PC-9 (cell line): Measurements from ENCODE around the gene PSTPIP1. TPM values are rescaled to one million over a fixed set of nuclear protein-coding genes. Genes with fewer than 3 reads are reported as not detected.

Source experiments
- BruUV-seq: library from RNA; stranded (reverse); fragments of 400-500 nt; replicated peaks from 2 replicates; lab custom pipeline; 2021; lab: Mats Ljungman, UMichigan
- CTCF ChIA-PET: fragments of 300-600 bp; sonication (Branson Sonifier 250); formaldehyde crosslinking; loops from one replicate; lab custom pipeline; 2022; ENCODE audit warnings: antibody characterized with exemption; lab: Charles Lee
- POLR2A ChIA-PET: fragments of 300-600 bp; sonication (Branson Sonifier 250); formaldehyde crosslinking; loops from one replicate; lab custom pipeline; 2022; ENCODE audit warnings: antibody characterized with exemption; ENCODE audit not compliant: unreplicated experiment; lab: Charles Lee
- DNase-seq, 2 experiments: peaks; one replicate each; pipeline versions ENCODE4 v3.0.0 to v3.0.0-alpha.2; 2015 to 2022; ENCODE audit warnings: mixed read lengths in 1 of 2
- H2AFZ ChIP-seq: fragments of 200-600 bp; sonication (generic); 2 replicates; pipeline ENCODE4 v1.8.1; 2017; ENCODE audit warnings: antibody characterized with exemption
- H3F3A ChIP-seq: fragments of 200-600 bp; sonication (generic); 2 replicates; pipeline ENCODE4 v1.8.1; 2017; ENCODE audit warnings: antibody characterized with exemption, mild to moderate bottlenecking, low read depth; ENCODE audit not compliant: insufficient read depth
- H3K27ac ChIP-seq: fragments of 200-600 bp; sonication (generic); 2 replicates; pipeline ENCODE4 v1.6.1; 2016; ENCODE audit warnings: mixed run types
- H3K27me3 ChIP-seq: fragments of 200-600 bp; sonication (generic); 2 replicates; pipeline ENCODE4 v1.6.1; 2016; ENCODE audit warnings: low read depth, mixed run types; ENCODE audit not compliant: insufficient read depth
- H3K36me3 ChIP-seq: fragments of 200-600 bp; sonication (generic); 2 replicates; pipeline ENCODE4 v1.6.1; 2016; ENCODE audit warnings: low read depth, mixed run types
- H3K4me1 ChIP-seq: fragments of 200-600 bp; sonication (generic); replicated peaks from 2 replicates; pipeline ENCODE4 v1.6.1; 2016; ENCODE audit warnings: mixed run types; ENCODE audit not compliant: insufficient read depth
- H3K4me2 ChIP-seq: fragments of 200-600 bp; sonication (generic); 2 replicates; pipeline ENCODE4 v1.6.1; 2017; ENCODE audit warnings: mixed run types
- H3K4me3 ChIP-seq: fragments of 200-600 bp; sonication (generic); 2 replicates; pipeline ENCODE4 v1.6.1; 2016; ENCODE audit warnings: mixed run types
- H3K79me2 ChIP-seq: fragments of 200-600 bp; sonication (generic); 2 replicates; pipeline ENCODE4 v1.6.1; 2017; ENCODE audit warnings: low read depth, mixed run types
- H3K9me2 ChIP-seq: fragments of 200-600 bp; sonication (generic); 2 replicates; pipeline ENCODE4 v1.8.1; 2017; ENCODE audit warnings: mild to moderate bottlenecking; ENCODE audit not compliant: insufficient read depth
- H3K9me3 ChIP-seq: fragments of 200-600 bp; sonication (generic); 2 replicates; pipeline ENCODE4 v1.8.1; 2016; ENCODE audit warnings: low read depth; ENCODE audit not compliant: insufficient read depth
- H4K20me1 ChIP-seq: fragments of 200-600 bp; sonication (generic); 2 replicates; pipeline ENCODE4 v1.8.1; 2017; ENCODE audit not compliant: insufficient read depth
- EZH2 ChIP-seq: fragments of 200-600 bp; sonication (generic); IDR thresholded peaks from 2 replicates; pipeline ENCODE4 v1.8.0; 2017; ENCODE audit warnings: antibody characterized with exemption, low read depth
- intact Hi-C: fragments of 100-400 bp; cut with micrococcal nuclease; formaldehyde crosslinking; loops from one replicate; pipeline ENCODE4 v1.10.0; 2022; ENCODE audit not compliant: unreplicated experiment
- total RNA-seq: library from RNA; stranded (reverse); gene quantifications from 2 replicates; pipeline ENCODE4 v1.2.3, GENCODE V29; 2021
- TF ChIP-seq, protein P1 (sequence below): fragments of 200-600 bp; sonication (generic); conservative IDR thresholded peaks from 2 replicates; pipeline ENCODE4 v1.6.1; 2017; ENCODE audit warnings: mixed run types, antibody characterized with exemption, mild to moderate bottlenecking, moderate library complexity

PSTPIP1 gene
- total RNA-seq, 1 experiment from 2014 or later, result not detected

DNA sequence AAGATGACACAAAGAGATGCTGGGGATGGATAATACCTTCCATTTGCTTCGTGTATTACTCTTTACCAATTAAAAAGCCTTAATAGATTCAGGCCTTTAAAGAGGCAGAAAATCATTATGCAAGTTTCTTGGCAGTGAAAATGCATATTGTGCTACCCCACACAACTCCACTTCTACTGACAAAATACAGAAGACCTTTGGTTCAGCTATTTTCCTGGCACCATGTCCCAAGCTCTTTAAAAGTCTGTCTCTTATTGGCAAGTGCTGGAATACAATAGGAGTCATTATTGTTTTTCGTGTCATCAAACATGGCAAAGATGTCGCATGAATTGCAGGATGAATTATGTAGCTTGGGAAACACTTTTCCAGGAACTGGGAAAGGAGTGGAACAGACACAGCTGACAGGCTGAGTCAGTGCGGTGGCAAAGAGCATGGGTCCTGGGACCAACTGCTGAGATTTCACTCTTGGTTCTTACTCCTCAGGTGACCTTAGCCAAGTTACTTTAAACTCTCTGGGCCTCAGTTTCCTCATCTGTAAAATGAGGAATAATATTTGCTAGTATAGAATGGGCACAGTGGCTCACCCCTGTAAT, 81.5 kb downstream of the PSTPIP1 start:
- Histone ChIP-seq H3F3A (no peaks in the 10 kb centered on the region), H3K9me3 (no peaks in the 10 kb centered on the region), H3K4me3 (no peak overlapping the region), H3K4me2 (no peak overlapping the region), H2AFZ (no peak overlapping the region), H3K27ac (no peak overlapping the region), H3K27me3 (0 out of 2 replicates have a peak, but pooled peaks cover 4% of the 10 kb centered on the region), H3K36me3 (no peaks in the 10 kb centered on the region), H3K9me2 (no peaks in the 10 kb centered on the region), H4K20me1 (no peaks in the 10 kb centered on the region), H3K79me2 (no peaks in the 10 kb centered on the region), H3K4me1 (no peaks in the 10 kb centered on the region)
- ChIA-PET CTCF (no interaction called here), POLR2A (interaction anchor here (0.6 to 0.7 kb wide), 2 partner anchors 169 to 416 kb away, joined by 3 to 4 read pairs; no protein-coding TSS in a partner anchor)
- no peak for DNase-seq
- no TSS peak for BruUV-seq
- no peak for TF ChIP-seq EZH2
- TF ChIP-seq, protein P1, sequence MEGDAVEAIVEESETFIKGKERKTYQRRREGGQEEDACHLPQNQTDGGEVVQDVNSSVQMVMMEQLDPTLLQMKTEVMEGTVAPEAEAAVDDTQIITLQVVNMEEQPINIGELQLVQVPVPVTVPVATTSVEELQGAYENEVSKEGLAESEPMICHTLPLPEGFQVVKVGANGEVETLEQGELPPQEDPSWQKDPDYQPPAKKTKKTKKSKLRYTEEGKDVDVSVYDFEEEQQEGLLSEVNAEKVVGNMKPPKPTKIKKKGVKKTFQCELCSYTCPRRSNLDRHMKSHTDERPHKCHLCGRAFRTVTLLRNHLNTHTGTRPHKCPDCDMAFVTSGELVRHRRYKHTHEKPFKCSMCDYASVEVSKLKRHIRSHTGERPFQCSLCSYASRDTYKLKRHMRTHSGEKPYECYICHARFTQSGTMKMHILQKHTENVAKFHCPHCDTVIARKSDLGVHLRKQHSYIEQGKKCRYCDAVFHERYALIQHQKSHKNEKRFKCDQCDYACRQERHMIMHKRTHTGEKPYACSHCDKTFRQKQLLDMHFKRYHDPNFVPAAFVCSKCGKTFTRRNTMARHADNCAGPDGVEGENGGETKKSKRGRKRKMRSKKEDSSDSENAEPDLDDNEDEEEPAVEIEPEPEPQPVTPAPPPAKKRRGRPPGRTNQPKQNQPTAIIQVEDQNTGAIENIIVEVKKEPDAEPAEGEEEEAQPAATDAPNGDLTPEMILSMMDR, result no peak
- intact Hi-C loops, result no loop called here

DNA sequence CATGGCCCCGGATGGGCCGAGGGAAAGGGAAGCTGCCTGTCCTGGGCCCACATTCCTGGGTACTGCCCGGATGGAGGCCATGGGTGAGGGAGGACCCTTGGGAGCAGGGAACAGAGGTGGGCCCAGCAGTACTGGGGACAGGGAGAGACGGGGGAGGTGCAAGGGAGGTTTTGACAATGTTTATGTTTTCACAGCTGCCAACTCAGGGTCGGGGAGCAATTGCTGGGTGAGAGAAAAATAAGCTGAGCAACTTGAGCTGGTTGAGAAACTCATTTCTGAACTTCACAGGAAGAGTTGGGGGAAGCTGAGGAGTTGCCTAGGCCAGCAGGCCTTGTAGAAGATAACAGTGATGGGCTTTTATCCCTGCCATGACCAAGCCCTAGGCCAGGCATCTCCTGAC, 87.0 kb downstream of the PSTPIP1 start:
- BruUV-seq, result no TSS peak
- H3K4me1 ChIP-seq, result peaks cover 9% of the 10 kb centered on the region
- H3K79me2 ChIP-seq, result no peaks in the 10 kb centered on the region
- no peaks in the 10 kb centered on the region for H4K20me1 ChIP-seq
- no peak overlapping the region for H3K27ac ChIP-seq
- no peak overlapping the region for H3K4me3 ChIP-seq
- ChIA-PET CTCF (no interaction called here), POLR2A (no interaction called here)
- H3F3A ChIP-seq, result peaks cover 5% of the 10 kb centered on the region; the same call in 1 of the 2 replicates
- no peaks in the 10 kb centered on the region for H3K27me3 ChIP-seq
- H3K9me2 ChIP-seq, result no peaks in the 10 kb centered on the region
- no peak overlapping the region for H2AFZ ChIP-seq
- DNase-seq, result no peak
- no peaks in the 10 kb centered on the region for H3K9me3 ChIP-seq
- H3K4me2 ChIP-seq, result no peak overlapping the region
- H3K36me3 ChIP-seq, result no peaks in the 10 kb centered on the region
- intact Hi-C loops, result no loop called here
- no peak for TF ChIP-seq EZH2
- TF ChIP-seq, protein P1, result no peak

DNA sequence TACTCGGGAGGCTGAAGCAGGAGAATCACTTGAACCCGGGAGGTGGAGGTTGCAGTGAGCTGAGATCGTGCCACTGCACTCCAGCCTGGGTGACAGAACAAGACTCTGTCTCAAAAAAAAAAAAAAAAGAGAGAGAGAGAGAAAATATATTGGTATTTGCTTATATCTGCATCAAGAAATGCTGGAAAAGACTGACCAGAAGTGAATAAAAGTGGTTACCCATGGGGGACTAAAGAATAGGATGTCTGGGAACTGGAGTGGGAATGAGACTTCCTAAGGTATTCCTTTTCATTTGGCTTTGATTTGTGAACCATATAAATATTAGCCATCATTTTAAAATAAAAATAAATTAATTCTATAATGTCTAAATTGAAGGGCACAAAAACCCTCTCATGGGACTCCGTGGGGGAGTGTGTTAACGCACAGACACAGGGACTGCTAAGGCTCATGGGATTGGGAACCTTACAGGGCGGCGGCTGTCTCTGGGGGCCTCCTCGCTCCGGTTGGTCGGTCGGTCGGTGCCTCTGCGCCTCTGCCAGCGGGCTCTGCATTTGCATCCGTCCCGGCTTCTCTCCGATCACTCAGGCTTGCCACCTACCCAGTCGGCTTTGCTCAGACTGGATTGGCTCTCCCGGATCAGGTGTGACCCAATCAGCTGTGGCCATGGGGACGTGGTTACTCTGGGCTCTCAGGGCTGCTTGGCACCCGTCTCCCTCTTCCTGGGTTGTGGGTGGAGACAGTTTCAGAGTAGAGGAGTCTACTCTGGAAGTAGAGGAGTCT, 88.6 kb downstream of the PSTPIP1 start:
- Histone ChIP-seq H3K4me3 (no peak overlapping the region), H3K4me1 (peaks cover 9% of the 10 kb centered on the region), H2AFZ (no peak overlapping the region), H3F3A (peaks cover 5% of the 10 kb centered on the region; the same call in 1 of the 2 replicates), H3K4me2 (no peak overlapping the region), H3K9me2 (no peaks in the 10 kb centered on the region), H3K27me3 (no peaks in the 10 kb centered on the region), H3K9me3 (no peaks in the 10 kb centered on the region), H3K36me3 (no peaks in the 10 kb centered on the region), H4K20me1 (no peaks in the 10 kb centered on the region), H3K79me2 (no peaks in the 10 kb centered on the region), H3K27ac (no peak overlapping the region)
- CTCF ChIA-PET, result no interaction called here
- no TSS peak for BruUV-seq
- peak in 1 of 2 experiments; percentile 74 for DNase-seq
- POLR2A ChIA-PET, result interaction anchor here (0.5 to 0.7 kb wide), 2 partner anchors 58 to 704 kb away, joined by 3 to 6 read pairs; no protein-coding TSS in a partner anchor
- no peak for TF ChIP-seq EZH2
- TF ChIP-seq, protein P1, result no peak
- intact Hi-C loops, result no loop called here
